ENCODE results near the gene GREB1L. TPM values are rescaled to one million over a fixed set of nuclear protein-coding genes. Genes with fewer than 3 reads are reported as not detected.

The GREB1L gene
- total and polyA plus RNA-seq, 2 experiments from 2014 or later: 1.9 to 3.0 TPM

DNA sequence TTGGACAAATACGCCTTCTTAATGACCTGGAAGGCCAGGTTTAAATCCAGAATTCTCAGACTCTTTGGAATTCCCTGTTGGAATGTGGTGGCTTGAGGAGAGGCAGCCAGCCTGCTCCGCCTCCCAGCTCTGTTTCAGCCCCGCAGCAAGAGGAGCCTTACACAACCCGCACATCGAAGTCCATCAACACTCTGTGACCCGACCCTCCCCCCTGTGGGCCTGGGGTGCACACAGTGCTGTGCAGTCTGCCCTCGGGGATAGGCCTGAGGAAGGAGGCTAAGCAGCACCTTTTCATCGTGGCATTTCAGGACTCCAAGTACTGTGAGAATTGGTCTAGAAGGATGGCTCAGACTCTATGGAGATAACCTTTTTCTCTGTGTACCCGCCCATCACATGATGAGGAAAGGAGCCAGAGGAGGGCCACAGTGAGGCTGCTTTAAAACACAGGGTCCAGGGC lies 73.7 kb downstream of the GREB1L start:
- Histone ChIP-seq H3K4me1 (ENCODE audit: insufficient read depth) (0 out of 2 replicates have a peak, but pooled peaks cover 12% of the 10 kb centered on the region), H3K36me3 (ENCODE audit: low read depth) (no peaks in the 10 kb centered on the region), H4K20me1 (ENCODE audit: insufficient read depth) (no peaks in the 10 kb centered on the region), H3K9me2 (ENCODE audit: insufficient read depth) (no peaks in the 10 kb centered on the region), H3K9me3 (ENCODE audit: low read depth) (no peaks in the 10 kb centered on the region), H3K4me2 (ENCODE audit: unreplicated experiment) (no peak overlapping the region), H3F3A (ENCODE audit: insufficient read depth) (no peaks in the 10 kb centered on the region), H3K4me3 (no peak overlapping the region), H3K27ac (no peak overlapping the region), H3K27me3 (replicated peaks; ENCODE audit: insufficient read depth) (no peaks in the 10 kb centered on the region), H3K9ac (no peak overlapping the region), H2AFZ (no peak overlapping the region), H3K79me2 (ENCODE audit: insufficient read depth) (no peaks in the 10 kb centered on the region)
- 72 to 80% methylated on average over 9 of the region's 9 CpGs for WGBS, 2 experiments (ENCODE audit: low coverage in 1 of 2, low lambda C conversion rate in 2 of 2, missing lambda C conversion rate in 2 of 2)
- no peak for DNase-seq
- TF ChIP-seq EZH2phosphoT487 (IDR thresholded peaks at IDR 0.05; ENCODE audit: insufficient read depth, low read depth): no peak
- TF ChIP-seq EZH2 (IDR thresholded peaks at IDR 0.05; ENCODE audit: insufficient read depth, poor library complexity, severe bottlenecking): no peak
- in situ Hi-C loops (cut with MboI): no loop called here

DNA sequence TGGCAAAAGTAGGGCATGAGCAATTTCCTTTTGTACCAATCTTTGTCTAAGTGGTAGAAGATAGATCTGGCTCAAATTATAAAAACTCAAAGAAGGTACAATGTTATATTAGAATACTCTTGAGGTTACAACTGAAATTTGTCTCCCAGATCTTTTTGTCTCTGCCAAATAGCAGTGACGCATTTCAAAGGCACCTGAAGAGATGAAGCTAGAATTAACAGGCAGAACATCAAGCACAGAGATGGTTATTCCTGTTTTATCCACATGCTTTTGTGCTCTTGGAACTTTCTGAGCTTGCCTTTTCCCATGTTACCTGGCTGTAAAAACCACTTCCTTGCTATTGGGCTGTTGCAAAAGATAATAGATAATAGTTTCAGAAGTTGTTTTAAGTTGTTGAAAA lies 74.3 kb downstream of the GREB1L start:
- Histone ChIP-seq H3K9ac (no peak overlapping the region), H3K4me3 (no peak overlapping the region)

DNA sequence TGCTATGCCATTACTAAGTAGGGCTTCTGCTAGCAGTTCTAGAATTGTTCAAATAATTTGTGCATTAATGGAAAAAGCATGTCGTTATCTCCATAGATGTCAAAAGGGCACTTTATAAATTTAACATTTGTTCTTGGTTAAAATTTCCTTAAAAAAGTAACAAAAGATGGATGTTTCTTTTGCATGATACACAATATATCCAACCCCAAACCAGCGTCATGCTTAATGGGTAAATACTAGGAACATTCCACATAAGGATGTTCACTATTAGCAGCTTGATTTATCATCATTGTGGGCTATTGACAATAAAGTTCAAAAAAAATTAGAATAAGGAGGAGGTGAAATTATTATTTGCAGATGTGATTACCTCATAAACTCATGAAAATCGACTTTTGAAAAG lies 79.7 kb downstream of the GREB1L start:
- DNase-seq: peak; percentile 30
- WGBS, 2 experiments (ENCODE audit: low coverage in 1 of 2, low lambda C conversion rate in 2 of 2, missing lambda C conversion rate in 2 of 2): 2 to 15% methylated on average over 3 of the region's 3 CpGs
- in situ Hi-C loops (cut with MboI): no loop called here
- Histone ChIP-seq H3K27me3 (replicated peaks; ENCODE audit: insufficient read depth) (no peaks in the 10 kb centered on the region), H3K9me2 (ENCODE audit: insufficient read depth) (no peaks in the 10 kb centered on the region), H3K9ac (no peak overlapping the region), H3K4me2 (ENCODE audit: unreplicated experiment) (no peak overlapping the region), H3F3A (ENCODE audit: insufficient read depth) (no peaks in the 10 kb centered on the region), H2AFZ (0 out of 2 replicates have a peak overlapping the region, but pooled peaks have one; percentile 12), H3K4me1 (ENCODE audit: insufficient read depth) (no peaks in the 10 kb centered on the region), H4K20me1 (ENCODE audit: insufficient read depth) (no peaks in the 10 kb centered on the region), H3K9me3 (ENCODE audit: low read depth) (no peaks in the 10 kb centered on the region), H3K36me3 (ENCODE audit: low read depth) (no peaks in the 10 kb centered on the region), H3K4me3 (peak overlapping the region; percentile 8; the same call in 1 of the 2 replicates), H3K27ac (no peak overlapping the region), H3K79me2 (ENCODE audit: insufficient read depth) (no peaks in the 10 kb centered on the region)
- TF ChIP-seq EZH2phosphoT487 (IDR thresholded peaks at IDR 0.05; ENCODE audit: insufficient read depth, low read depth) (no peak), EZH2 (IDR thresholded peaks at IDR 0.05; ENCODE audit: insufficient read depth, poor library complexity, severe bottlenecking) (no peak)

More for the DNA sequence above, 74.3 kb downstream of the GREB1L start:
- no peaks in the 10 kb centered on the region for H3K9me2 ChIP-seq (ENCODE audit: insufficient read depth)
- H3K27me3 ChIP-seq (replicated peaks; ENCODE audit: insufficient read depth): no peaks in the 10 kb centered on the region
- H3K4me1 ChIP-seq (ENCODE audit: insufficient read depth): 0 out of 2 replicates have a peak, but pooled peaks cover 12% of the 10 kb centered on the region
- H3F3A ChIP-seq (ENCODE audit: insufficient read depth): no peaks in the 10 kb centered on the region
- in situ Hi-C loops (cut with MboI): no loop called here
- H3K36me3 ChIP-seq (ENCODE audit: low read depth): no peaks in the 10 kb centered on the region
- no peak for TF ChIP-seq EZH2 (IDR thresholded peaks at IDR 0.05; ENCODE audit: insufficient read depth, poor library complexity, severe bottlenecking)
- TF ChIP-seq EZH2phosphoT487 (IDR thresholded peaks at IDR 0.05; ENCODE audit: insufficient read depth, low read depth): no peak
- no peak overlapping the region for H3K4me2 ChIP-seq (ENCODE audit: unreplicated experiment)
- DNase-seq: no peak
- H3K9me3 ChIP-seq (ENCODE audit: low read depth): no peaks in the 10 kb centered on the region
- no peak overlapping the region for H2AFZ ChIP-seq
- no peaks in the 10 kb centered on the region for H3K79me2 ChIP-seq (ENCODE audit: insufficient read depth)
- no peaks in the 10 kb centered on the region for H4K20me1 ChIP-seq (ENCODE audit: insufficient read depth)
- 86 to 94% methylated on average over 1 of the region's 1 CpG for WGBS, 2 experiments (ENCODE audit: low coverage in 1 of 2, low lambda C conversion rate in 2 of 2, missing lambda C conversion rate in 2 of 2)
- no peak overlapping the region for H3K27ac ChIP-seq

DNA sequence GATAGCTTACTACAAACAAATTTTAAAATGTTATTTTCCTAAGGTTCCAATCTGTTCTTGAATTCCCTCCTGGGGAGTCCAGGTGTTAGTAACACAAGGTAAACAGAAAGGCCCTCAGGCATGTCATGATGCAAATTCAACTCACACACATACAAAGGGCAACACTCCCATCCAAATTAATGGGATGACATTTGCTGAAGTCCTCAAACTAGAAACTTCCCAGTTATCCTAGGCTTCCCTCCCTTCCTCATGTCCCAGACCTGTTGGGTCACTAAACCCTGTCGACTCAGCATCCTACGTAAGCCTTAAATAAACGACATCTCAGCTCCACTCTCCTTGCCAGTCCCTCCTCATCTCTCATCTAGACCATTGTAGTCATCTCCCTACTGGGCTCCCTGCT lies 85.1 kb downstream of the GREB1L start:
- in situ Hi-C loops (cut with MboI): no loop called here
- Histone ChIP-seq H3K79me2 (ENCODE audit: insufficient read depth) (no peaks in the 10 kb centered on the region), H4K20me1 (ENCODE audit: insufficient read depth) (no peaks in the 10 kb centered on the region), H3K4me1 (ENCODE audit: insufficient read depth) (peaks cover 29% of the 10 kb centered on the region), H3K27me3 (replicated peaks; ENCODE audit: insufficient read depth) (no peaks in the 10 kb centered on the region), H3K27ac (no peak overlapping the region), H3K9ac (no peak overlapping the region), H3K4me2 (ENCODE audit: unreplicated experiment) (no peak overlapping the region), H3K9me3 (ENCODE audit: low read depth) (no peaks in the 10 kb centered on the region), H3F3A (ENCODE audit: insufficient read depth) (peaks cover 23% of the 10 kb centered on the region), H3K36me3 (ENCODE audit: low read depth) (no peaks in the 10 kb centered on the region), H3K9me2 (ENCODE audit: insufficient read depth) (no peaks in the 10 kb centered on the region), H3K4me3 (no peak overlapping the region), H2AFZ (no peak overlapping the region)
- TF ChIP-seq EZH2 (IDR thresholded peaks at IDR 0.05; ENCODE audit: insufficient read depth, poor library complexity, severe bottlenecking) (no peak), EZH2phosphoT487 (IDR thresholded peaks at IDR 0.05; ENCODE audit: insufficient read depth, low read depth) (no peak)
- 82% methylated on average over 3 of the region's 3 CpGs for WGBS, 2 experiments (ENCODE audit: low coverage in 1 of 2, low lambda C conversion rate in 2 of 2, missing lambda C conversion rate in 2 of 2)
- no peak for DNase-seq

Data from GM23248 (cell line).